ENCODE results near the gene KCNH8.

DNA sequence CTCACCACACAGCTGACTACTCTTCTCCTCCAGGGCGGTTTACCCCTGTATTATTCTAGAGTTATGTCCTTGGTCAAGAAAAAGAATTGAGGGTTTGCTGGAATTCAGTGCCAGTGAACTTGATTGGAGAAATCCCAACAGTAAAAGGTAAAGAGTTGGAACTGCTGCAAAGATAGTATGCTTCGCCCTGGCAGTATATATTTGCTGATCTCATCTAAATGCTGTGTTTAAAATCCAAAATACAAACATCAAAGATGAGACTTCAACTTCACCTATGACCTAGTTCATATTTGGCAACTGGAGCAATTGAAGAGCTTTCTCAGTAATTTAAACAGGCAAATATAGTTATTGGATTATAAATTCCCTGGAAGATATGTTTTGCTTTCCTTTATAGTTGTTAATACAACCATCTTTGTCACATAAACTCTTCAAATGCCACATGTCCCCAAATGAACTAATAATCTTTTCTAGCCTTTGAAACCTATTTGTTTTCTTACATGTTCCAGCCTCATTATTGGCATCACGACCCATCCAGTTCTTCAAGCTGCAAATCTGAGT is 6.5 kb downstream of the KCNH8 start:
- TF ChIP-seq CTCF (conservative IDR thresholded peaks at IDR 0.05; ENCODE audit: low read depth, low read length), result no peak
- no peak for TF ChIP-seq POLR2A (IDR thresholded peaks at IDR 0.05; ENCODE audit: low read depth, low read length)
- TF ChIP-seq MAZ (IDR thresholded peaks at IDR 0.05; ENCODE audit: borderline replicate concordance, low read depth, low read length), result no peak
- TF ChIP-seq BHLHE40 (IDR thresholded peaks at IDR 0.05; ENCODE audit: low read depth, low read length), result no peak
- no peak for TF ChIP-seq CEBPB (IDR thresholded peaks at IDR 0.05; ENCODE audit: low read depth, low read length)
- peak; percentile 39 for TF ChIP-seq MAFK (IDR thresholded peaks at IDR 0.05; ENCODE audit: low read depth, low read length)
- TF ChIP-seq USF2 (IDR thresholded peaks at IDR 0.05; ENCODE audit: low read depth, low read length), result no peak
- no peak for TF ChIP-seq SMC3 (IDR thresholded peaks at IDR 0.05; ENCODE audit: low read depth, low read length)
- no peak for TF ChIP-seq RFX5 (IDR thresholded peaks at IDR 0.05; ENCODE audit: low read depth, low read length)
- no peak for TF ChIP-seq CHD1 (IDR thresholded peaks at IDR 0.05; ENCODE audit: low read depth, low read length)
- TF ChIP-seq ELK1 (IDR thresholded peaks at IDR 0.05; ENCODE audit: borderline replicate concordance, low read depth, low read length), result no peak
